H1 (cell line): ENCODE measurements around the gene BTN1A1.

Source experiments
- EP300 ChIP-seq, 2 experiments: IDR thresholded peaks; 1 replicate in 1 of 2; 2 replicates in 1 of 2; pipeline ENCODE4 v1.6.1; 2011 to 2012; ENCODE audit warnings: low read depth in 2 of 2, low read length in 2 of 2, mild to moderate bottlenecking in 2 of 2, borderline replicate concordance in 1 of 2, inconsistent platforms in 1 of 2, moderate library complexity in 1 of 2
- JUND ChIP-seq: IDR thresholded peaks from 2 replicates; pipeline ENCODE4 v1.6.1; 2011; ENCODE audit warnings: mild to moderate bottlenecking, improper control_type of control experiment, low read length
- SP2 ChIP-seq: IDR thresholded peaks from 2 replicates; pipeline ENCODE4 v1.6.1; 2012; ENCODE audit warnings: mild to moderate bottlenecking, low read length, inconsistent platforms
- TF ChIP-seq, protein P1 (sequence below), 3 experiments: IDR thresholded peaks; 1 replicate in 2 of 3; 2 replicates in 1 of 3; pipeline versions ENCODE4 v1.5.1 to v1.6.1; 2011; ENCODE audit warnings: low read length in 3 of 3, mild to moderate bottlenecking in 3 of 3, inconsistent platforms in 2 of 3, low read depth in 1 of 3, moderate library complexity in 1 of 3; ENCODE audit not compliant: insufficient read depth in 1 of 3; ENCODE audit errors: control extremely low read depth in 1 of 3

DNA sequence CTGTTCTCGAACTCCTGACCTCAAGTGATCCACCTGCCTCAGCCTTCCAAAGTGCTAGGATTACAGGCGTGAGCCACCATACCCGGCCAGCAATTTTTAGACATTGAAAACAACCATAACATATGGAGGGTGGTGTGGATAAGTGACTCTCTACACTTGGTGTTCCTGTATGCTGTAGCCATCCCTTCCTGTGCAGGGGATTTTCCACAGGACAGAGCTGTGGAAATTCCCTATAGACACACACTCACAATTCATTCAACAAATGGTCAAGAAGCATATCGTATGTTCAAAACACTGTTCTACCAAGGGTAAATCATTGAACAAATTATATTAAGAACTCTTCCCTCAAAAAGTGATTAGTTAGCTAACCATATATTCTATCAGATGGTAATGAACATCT lies 36.1 kb upstream of the BTN1A1 start:
- TF ChIP-seq, protein P1, sequence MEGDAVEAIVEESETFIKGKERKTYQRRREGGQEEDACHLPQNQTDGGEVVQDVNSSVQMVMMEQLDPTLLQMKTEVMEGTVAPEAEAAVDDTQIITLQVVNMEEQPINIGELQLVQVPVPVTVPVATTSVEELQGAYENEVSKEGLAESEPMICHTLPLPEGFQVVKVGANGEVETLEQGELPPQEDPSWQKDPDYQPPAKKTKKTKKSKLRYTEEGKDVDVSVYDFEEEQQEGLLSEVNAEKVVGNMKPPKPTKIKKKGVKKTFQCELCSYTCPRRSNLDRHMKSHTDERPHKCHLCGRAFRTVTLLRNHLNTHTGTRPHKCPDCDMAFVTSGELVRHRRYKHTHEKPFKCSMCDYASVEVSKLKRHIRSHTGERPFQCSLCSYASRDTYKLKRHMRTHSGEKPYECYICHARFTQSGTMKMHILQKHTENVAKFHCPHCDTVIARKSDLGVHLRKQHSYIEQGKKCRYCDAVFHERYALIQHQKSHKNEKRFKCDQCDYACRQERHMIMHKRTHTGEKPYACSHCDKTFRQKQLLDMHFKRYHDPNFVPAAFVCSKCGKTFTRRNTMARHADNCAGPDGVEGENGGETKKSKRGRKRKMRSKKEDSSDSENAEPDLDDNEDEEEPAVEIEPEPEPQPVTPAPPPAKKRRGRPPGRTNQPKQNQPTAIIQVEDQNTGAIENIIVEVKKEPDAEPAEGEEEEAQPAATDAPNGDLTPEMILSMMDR (IDR thresholded peaks at IDR 0.05; ENCODE audit: control extremely low read depth in 1 of 3, insufficient read depth in 1 of 3, low read depth in 1 of 3, low read length in 3 of 3): no peak
- TF ChIP-seq JUND (no peak), EP300 (IDR thresholded peaks at IDR 0.05; ENCODE audit: borderline replicate concordance in 1 of 2, low read depth in 2 of 2, low read length in 2 of 2) (no peak), SP2 (no peak)
